GM18507 (cell line): Measurements from ENCODE around the gene GSS.

Experiments used
- DNase-seq: peaks from one replicate; pipeline ENCODE4 v3.0.0; 2011; ENCODE audit warnings: low read depth; ENCODE audit not compliant: insufficient read length; ENCODE audit errors: extremely low spot score
- FAIRE-seq: peaks from 2 replicates; lab custom pipeline; 2011; peaks lifted over from hg19 to GRCh38; lab: Jason Lieb, UNC

GSS gene

GRCh38 chr20:34994509-34995131, 39.0 kb upstream of the GSS start:
- FAIRE-seq (no peak), DNase-seq (no peak)

GRCh38 chr20:34993941-34994508, 38.4 kb upstream of the GSS start:
- FAIRE-seq (no peak), DNase-seq (no peak)

- DNase-seq (no peak), FAIRE-seq (no peak)
These were observed 37.3 kb upstream of the GSS start for GRCh38 chr20:34992751-34993417.

GRCh38 chr20:34990661-34991214, 35.1 kb upstream of the GSS start:
- FAIRE-seq, result no peak

GRCh38 chr20:34990231-34990630, 34.6 kb upstream of the GSS start:
- no peak for DNase-seq
- no peak for FAIRE-seq

More at GRCh38 chr20:34990661-34991214, 35.1 kb upstream of the GSS start:
- DNase-seq, result no peak

- no peak for DNase-seq
- FAIRE-seq, result no peak
These were observed 34.1 kb upstream of the GSS start for GRCh38 chr20:34989670-34990069.

GRCh38 chr20:34989118-34989517, 33.5 kb upstream of the GSS start:
- FAIRE-seq (no peak), DNase-seq (no peak)

GRCh38 chr20:34988191-34988540, 32.6 kb upstream of the GSS start:
- DNase-seq (no peak), FAIRE-seq (no peak)

GRCh38 chr20:34987288-34988190, 31.9 kb upstream of the GSS start:
- FAIRE-seq (no peak), DNase-seq (no peak)

GRCh38 chr20:34986311-34987287, 31.0 kb upstream of the GSS start:
- no peak for FAIRE-seq
- DNase-seq, result no peak

- FAIRE-seq, result no peak
- no peak for DNase-seq
These were observed 30.1 kb upstream of the GSS start for GRCh38 chr20:34985461-34986310.

- DNase-seq (no peak), FAIRE-seq (no peak)
These were observed 29.2 kb upstream of the GSS start for GRCh38 chr20:34984756-34985261.

- no peak for FAIRE-seq
These were observed 28.6 kb upstream of the GSS start for GRCh38 chr20:34983995-34984735.

GRCh38 chr20:34983089-34983820, 27.6 kb upstream of the GSS start:
- no peak for FAIRE-seq

More at GRCh38 chr20:34983995-34984735, 28.6 kb upstream of the GSS start:
- no peak for DNase-seq

GRCh38 chr20:34982270-34983088, 26.9 kb upstream of the GSS start:
- no peak for DNase-seq
- FAIRE-seq, result no peak

More at GRCh38 chr20:34983089-34983820, 27.6 kb upstream of the GSS start:
- no peak for DNase-seq
